ENCODE results near the gene ENAH.

ENAH gene

GRCh38 chr1:225688345-225688744 is 35.4 kb upstream of the ENAH start:
- Histone ChIP-seq H3K79me2 (ENCODE audit: low read length) (no peaks in the 10 kb centered on the region), H4K20me1 (ENCODE audit: insufficient read depth, low read length) (no peaks in the 10 kb centered on the region), H3K4me3 (ENCODE audit: low read length) (no peak overlapping the region), H3F3A (ENCODE audit: insufficient read depth, low read length) (no peaks in the 10 kb centered on the region), H3K4me1 (ENCODE audit: low read length) (no peaks in the 10 kb centered on the region), H3K27me3 (replicated peaks; ENCODE audit: insufficient read depth, low read length) (no peaks in the 10 kb centered on the region), H3K4me2 (ENCODE audit: low read depth, low read length) (no peak overlapping the region), H3K9ac (ENCODE audit: low read length) (no peak overlapping the region), H3K27ac (ENCODE audit: low read length) (no peak overlapping the region), H3K9me2 (replicated peaks; ENCODE audit: insufficient read depth, low read length) (no peaks in the 10 kb centered on the region), H3K36me3 (replicated peaks; ENCODE audit: insufficient read depth, low read length) (no peaks in the 10 kb centered on the region), H2AFZ (ENCODE audit: low read length) (no peak overlapping the region), H3K9me3 (replicated peaks; ENCODE audit: insufficient read depth, low read length) (no peaks in the 10 kb centered on the region)
- DNase-seq, result no peak
- TF ChIP-seq EZH2 (optimal IDR thresholded peaks at IDR 0.05; ENCODE audit: low read depth, low read length) (no peak), EZH2phosphoT487 (IDR thresholded peaks at IDR 0.05; ENCODE audit: low read length) (no peak)
- TF ChIP-seq, protein P1, sequence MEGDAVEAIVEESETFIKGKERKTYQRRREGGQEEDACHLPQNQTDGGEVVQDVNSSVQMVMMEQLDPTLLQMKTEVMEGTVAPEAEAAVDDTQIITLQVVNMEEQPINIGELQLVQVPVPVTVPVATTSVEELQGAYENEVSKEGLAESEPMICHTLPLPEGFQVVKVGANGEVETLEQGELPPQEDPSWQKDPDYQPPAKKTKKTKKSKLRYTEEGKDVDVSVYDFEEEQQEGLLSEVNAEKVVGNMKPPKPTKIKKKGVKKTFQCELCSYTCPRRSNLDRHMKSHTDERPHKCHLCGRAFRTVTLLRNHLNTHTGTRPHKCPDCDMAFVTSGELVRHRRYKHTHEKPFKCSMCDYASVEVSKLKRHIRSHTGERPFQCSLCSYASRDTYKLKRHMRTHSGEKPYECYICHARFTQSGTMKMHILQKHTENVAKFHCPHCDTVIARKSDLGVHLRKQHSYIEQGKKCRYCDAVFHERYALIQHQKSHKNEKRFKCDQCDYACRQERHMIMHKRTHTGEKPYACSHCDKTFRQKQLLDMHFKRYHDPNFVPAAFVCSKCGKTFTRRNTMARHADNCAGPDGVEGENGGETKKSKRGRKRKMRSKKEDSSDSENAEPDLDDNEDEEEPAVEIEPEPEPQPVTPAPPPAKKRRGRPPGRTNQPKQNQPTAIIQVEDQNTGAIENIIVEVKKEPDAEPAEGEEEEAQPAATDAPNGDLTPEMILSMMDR (IDR thresholded peaks at IDR 0.05; ENCODE audit: low read length), result no peak

- no peaks in the 10 kb centered on the region for H3K36me3 ChIP-seq (replicated peaks; ENCODE audit: insufficient read depth, low read length)
- no peak for DNase-seq
- H3K9ac ChIP-seq (ENCODE audit: low read length), result no peak overlapping the region
- TF ChIP-seq, protein P1 (IDR thresholded peaks at IDR 0.05; ENCODE audit: low read length), result no peak
- TF ChIP-seq EZH2phosphoT487 (IDR thresholded peaks at IDR 0.05; ENCODE audit: low read length) (no peak), EZH2 (optimal IDR thresholded peaks at IDR 0.05; ENCODE audit: low read depth, low read length) (no peak)
- no peak overlapping the region for H2AFZ ChIP-seq (ENCODE audit: low read length)
- H3K79me2 ChIP-seq (ENCODE audit: low read length), result no peaks in the 10 kb centered on the region
- no peaks in the 10 kb centered on the region for H3K9me3 ChIP-seq (replicated peaks; ENCODE audit: insufficient read depth, low read length)
- H3K4me3 ChIP-seq (ENCODE audit: low read length), result no peak overlapping the region
- no peaks in the 10 kb centered on the region for H3K4me1 ChIP-seq (ENCODE audit: low read length)
- no peak overlapping the region for H3K4me2 ChIP-seq (ENCODE audit: low read depth, low read length)
- H3K27me3 ChIP-seq (replicated peaks; ENCODE audit: insufficient read depth, low read length), result no peaks in the 10 kb centered on the region
- no peaks in the 10 kb centered on the region for H3F3A ChIP-seq (ENCODE audit: insufficient read depth, low read length)
- no peaks in the 10 kb centered on the region for H4K20me1 ChIP-seq (ENCODE audit: insufficient read depth, low read length)
- H3K9me2 ChIP-seq (replicated peaks; ENCODE audit: insufficient read depth, low read length), result no peaks in the 10 kb centered on the region
- H3K27ac ChIP-seq (ENCODE audit: low read length), result no peak overlapping the region
Measured at GRCh38 chr1:225685476-225686176, 32.7 kb upstream of the ENAH start.

GRCh38 chr1:225684741-225685140 is 31.8 kb upstream of the ENAH start:
- no peaks in the 10 kb centered on the region for H3K36me3 ChIP-seq (replicated peaks; ENCODE audit: insufficient read depth, low read length)
- DNase-seq, result no peak
- H3K4me3 ChIP-seq (ENCODE audit: low read length), result no peak overlapping the region
- H3K27ac ChIP-seq (ENCODE audit: low read length), result no peak overlapping the region
- no peaks in the 10 kb centered on the region for H3F3A ChIP-seq (ENCODE audit: insufficient read depth, low read length)
- H3K27me3 ChIP-seq (replicated peaks; ENCODE audit: insufficient read depth, low read length), result no peaks in the 10 kb centered on the region
- TF ChIP-seq, protein P1 (IDR thresholded peaks at IDR 0.05; ENCODE audit: low read length), result no peak
- TF ChIP-seq EZH2 (optimal IDR thresholded peaks at IDR 0.05; ENCODE audit: low read depth, low read length) (no peak), EZH2phosphoT487 (IDR thresholded peaks at IDR 0.05; ENCODE audit: low read length) (no peak)
- no peaks in the 10 kb centered on the region for H4K20me1 ChIP-seq (ENCODE audit: insufficient read depth, low read length)
- H3K4me2 ChIP-seq (ENCODE audit: low read depth, low read length), result no peak overlapping the region
- H3K9me3 ChIP-seq (replicated peaks; ENCODE audit: insufficient read depth, low read length), result no peaks in the 10 kb centered on the region
- H3K9ac ChIP-seq (ENCODE audit: low read length), result no peak overlapping the region
- H2AFZ ChIP-seq (ENCODE audit: low read length), result no peak overlapping the region
- no peaks in the 10 kb centered on the region for H3K79me2 ChIP-seq (ENCODE audit: low read length)
- no peaks in the 10 kb centered on the region for H3K4me1 ChIP-seq (ENCODE audit: low read length)
- H3K9me2 ChIP-seq (replicated peaks; ENCODE audit: insufficient read depth, low read length), result no peaks in the 10 kb centered on the region
